ENCODE results near the gene PCDHGA1.

GRCh38 chr5:141388661-141389060 lies 58.3 kb downstream of the PCDHGA1 start:
- no peak for TF ChIP-seq EZH2phosphoT487 (IDR thresholded peaks at IDR 0.05; ENCODE audit: low read depth)
- no peak for TF ChIP-seq CTCF (IDR thresholded peaks at IDR 0.05; ENCODE audit: low read depth, low read length)
